ENCODE data around the gene JPH2. TPM values are rescaled to one million over a fixed set of nuclear protein-coding genes. Genes with fewer than 3 reads are reported as not detected.

Gene JPH2
- total and polyA plus RNA-seq, 10 of the 15 experiments (the other 5 are each of a cell fraction or from before 2014, with no cell fraction given), result 0.16 TPM; not detected in 9

GRCh38 chr20:44111712-44112335 is 75.2 kb downstream of the JPH2 start:
- SMC1A ChIA-PET (ENCODE audit: uncharacterized antibody, unreplicated experiment), result no interaction called here
- no TSS peak for BruUV-seq (replicated peaks)
- Histone ChIP-seq H4K20me1 (ENCODE audit: control insufficient read depth, insufficient read depth) (no peaks in the 10 kb centered on the region), H3K4me2 (ENCODE audit: control insufficient read depth, insufficient read depth) (no peak overlapping the region), H3K4me1 (ENCODE audit: control insufficient read depth, insufficient read depth, low read length) (no peaks in the 10 kb centered on the region), H3K27me3 (replicated peaks in 1 of 2; ENCODE audit: control insufficient read depth in 2 of 2, insufficient read depth in 2 of 2, low read length in 1 of 2) (peaks cover 0 to 2% of the 10 kb centered on the region in 2 experiments; a peak in 2 of 4 replicates), H2AFZ (ENCODE audit: control insufficient read depth, low read depth, low read length) (no peak overlapping the region), H3K79me2 (ENCODE audit: control insufficient read depth, insufficient read depth, low read length) (no peaks in the 10 kb centered on the region), H3K9ac (ENCODE audit: control insufficient read depth, insufficient read depth, low read length) (no peak overlapping the region), H3K9me3 (replicated peaks; ENCODE audit: control insufficient read depth, insufficient read depth, low read length) (peaks cover 4% of the 10 kb centered on the region; the same call in 2 of the 3 replicates), H3K4me3 (no peak overlapping the region), H3K27ac (ENCODE audit: control insufficient read depth, insufficient read depth) (no peak overlapping the region), H3K36me3 (ENCODE audit: control insufficient read depth in 2 of 2, insufficient read depth in 2 of 2, low read length in 1 of 2) (no peaks in the 10 kb centered on the region; a peak in 1 of 4 replicates)
- DNase-seq (ENCODE audit: low read depth, low spot score), result no peak
- no peak for ATAC-seq
- intact Hi-C loops (cut with micrococcal nuclease; ENCODE audit: unreplicated experiment), result no loop called here
- POLR2A ChIA-PET, result no interaction called here
- WGBS (ENCODE audit: insufficient coverage, insufficient replicate concordance, low lambda C conversion rate, missing lambda C conversion rate), result 46% methylated on average over 6 of the region's 6 CpGs
- TF ChIP-seq ETV6 (conservative IDR thresholded peaks at IDR 0.05 in 1 of 2, IDR thresholded peaks at IDR 0.05 in 1 of 2; ENCODE audit: borderline replicate concordance in 1 of 2, low read depth in 1 of 2) (no peak), DPF2 (IDR thresholded peaks at IDR 0.05) (no peak), TCF12 (IDR thresholded peaks at IDR 0.05; ENCODE audit: low read depth, low read length) (no peak), SKIL (IDR thresholded peaks at IDR 0.05; ENCODE audit: low read depth, poor library complexity, severe bottlenecking) (no peak)
- FAIRE-seq, result no peak
- CTCF ChIA-PET, result interaction anchor here (0.7 to 1.9 kb wide), 5 partner anchors 17 to 785 kb away, joined by 3 to 7 read pairs (median 3); no protein-coding TSS in a partner anchor
- in situ Hi-C loops (cut with MboI), result no loop called here
- RAD21 ChIA-PET (ENCODE audit: unreplicated experiment), result interaction anchor here (0.6 to 0.7 kb wide), 2 partner anchors 78 to 123 kb away, joined by 3 read pairs; no protein-coding TSS in a partner anchor

Measured in GM12878 (cell line).